ENCODE measurements around the gene FEM1C.

DNA sequence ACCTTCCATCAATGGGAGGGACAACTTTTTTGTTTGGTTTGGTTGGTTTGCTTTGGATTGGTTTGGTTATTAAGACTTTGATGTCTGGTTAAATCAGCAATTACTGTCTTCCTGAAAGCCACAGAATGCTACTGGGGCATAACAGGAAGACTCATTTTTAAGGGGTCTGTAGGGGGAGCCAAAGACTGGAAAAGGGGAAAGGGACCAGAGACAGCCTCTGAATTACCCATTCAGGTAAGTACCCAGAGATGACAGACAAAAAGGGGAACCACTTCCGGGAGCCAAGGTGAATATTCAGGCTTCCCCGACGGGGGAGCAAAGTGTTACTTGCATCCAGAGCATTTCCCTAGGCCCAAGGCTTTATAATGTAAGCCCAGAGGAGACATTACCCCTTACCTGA is 4.6 kb upstream of the FEM1C start:
- TF ChIP-seq EP300 (IDR thresholded peaks at IDR 0.05), result no peak
- TF ChIP-seq, protein P1, sequence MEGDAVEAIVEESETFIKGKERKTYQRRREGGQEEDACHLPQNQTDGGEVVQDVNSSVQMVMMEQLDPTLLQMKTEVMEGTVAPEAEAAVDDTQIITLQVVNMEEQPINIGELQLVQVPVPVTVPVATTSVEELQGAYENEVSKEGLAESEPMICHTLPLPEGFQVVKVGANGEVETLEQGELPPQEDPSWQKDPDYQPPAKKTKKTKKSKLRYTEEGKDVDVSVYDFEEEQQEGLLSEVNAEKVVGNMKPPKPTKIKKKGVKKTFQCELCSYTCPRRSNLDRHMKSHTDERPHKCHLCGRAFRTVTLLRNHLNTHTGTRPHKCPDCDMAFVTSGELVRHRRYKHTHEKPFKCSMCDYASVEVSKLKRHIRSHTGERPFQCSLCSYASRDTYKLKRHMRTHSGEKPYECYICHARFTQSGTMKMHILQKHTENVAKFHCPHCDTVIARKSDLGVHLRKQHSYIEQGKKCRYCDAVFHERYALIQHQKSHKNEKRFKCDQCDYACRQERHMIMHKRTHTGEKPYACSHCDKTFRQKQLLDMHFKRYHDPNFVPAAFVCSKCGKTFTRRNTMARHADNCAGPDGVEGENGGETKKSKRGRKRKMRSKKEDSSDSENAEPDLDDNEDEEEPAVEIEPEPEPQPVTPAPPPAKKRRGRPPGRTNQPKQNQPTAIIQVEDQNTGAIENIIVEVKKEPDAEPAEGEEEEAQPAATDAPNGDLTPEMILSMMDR (IDR thresholded peaks at IDR 0.05), result peak; percentile 18 to 46 (median 25)
- TF ChIP-seq POLR2AphosphoS5 (IDR thresholded peaks at IDR 0.05), result no peak
- TF ChIP-seq POLR2A (IDR thresholded peaks at IDR 0.05; ENCODE audit: low read depth), result no peak
